HG03064 (cell line): Measurements from ENCODE around the gene SERP2.

Experiments
- ATAC-seq: cut with Tn5 transposase; IDR thresholded peaks from one replicate; pipeline ENCODE4 v1.9.1; 2021; ENCODE audit warnings: low read depth; ENCODE audit not compliant: unreplicated experiment

SERP2 gene

DNA sequence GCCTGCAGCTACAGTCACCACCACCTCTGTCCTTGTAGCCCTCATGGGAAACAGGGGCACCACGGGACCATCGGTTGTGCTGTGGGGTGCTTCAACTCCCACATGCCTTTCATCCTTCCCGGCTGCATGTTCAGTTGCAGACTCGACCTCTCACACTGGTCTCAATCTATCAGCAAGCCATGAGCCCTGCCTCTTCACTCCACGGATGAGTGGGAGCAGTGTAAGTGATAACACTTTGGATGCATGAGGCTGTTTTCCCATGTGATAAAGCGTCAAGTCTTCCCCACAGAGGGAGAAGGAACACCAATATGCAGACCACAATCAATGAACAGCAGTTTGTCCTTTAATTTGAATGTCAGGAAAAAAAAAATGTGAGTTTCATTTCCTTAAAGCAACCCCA is 12.2 kb downstream of the SERP2 start:
- ATAC-seq = no peak

DNA sequence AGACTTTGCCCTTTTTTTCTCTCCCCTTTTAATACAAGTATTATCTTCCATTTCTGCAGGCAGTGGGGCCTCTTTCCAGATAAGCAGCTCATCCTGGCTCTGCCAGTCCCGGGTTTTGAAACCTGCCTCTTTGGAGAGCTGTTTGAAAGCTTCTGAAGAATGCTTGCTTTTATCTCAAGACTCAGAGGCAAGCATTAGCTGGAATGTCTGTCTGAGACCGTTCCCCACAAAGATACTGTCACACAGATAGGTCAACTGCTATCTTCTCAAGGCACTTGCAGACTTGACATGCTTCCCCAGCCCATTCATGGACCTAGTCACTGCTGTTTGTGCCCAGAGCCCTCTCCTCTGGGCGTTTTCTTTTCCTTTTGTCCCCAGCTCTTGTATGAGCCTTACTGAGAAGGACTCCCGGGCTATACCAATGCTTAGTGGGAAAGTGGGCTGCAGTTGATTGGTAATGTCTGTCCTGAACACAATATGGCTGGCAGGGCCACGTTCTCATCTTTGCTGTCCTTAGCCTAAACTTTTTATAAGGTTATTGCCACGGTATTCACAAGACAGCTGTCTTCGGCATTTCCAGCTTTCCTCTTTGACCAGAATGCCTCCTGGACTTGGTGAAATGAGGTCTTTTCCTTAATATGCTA is 13.4 kb downstream of the SERP2 start:
- ATAC-seq = no peak

DNA sequence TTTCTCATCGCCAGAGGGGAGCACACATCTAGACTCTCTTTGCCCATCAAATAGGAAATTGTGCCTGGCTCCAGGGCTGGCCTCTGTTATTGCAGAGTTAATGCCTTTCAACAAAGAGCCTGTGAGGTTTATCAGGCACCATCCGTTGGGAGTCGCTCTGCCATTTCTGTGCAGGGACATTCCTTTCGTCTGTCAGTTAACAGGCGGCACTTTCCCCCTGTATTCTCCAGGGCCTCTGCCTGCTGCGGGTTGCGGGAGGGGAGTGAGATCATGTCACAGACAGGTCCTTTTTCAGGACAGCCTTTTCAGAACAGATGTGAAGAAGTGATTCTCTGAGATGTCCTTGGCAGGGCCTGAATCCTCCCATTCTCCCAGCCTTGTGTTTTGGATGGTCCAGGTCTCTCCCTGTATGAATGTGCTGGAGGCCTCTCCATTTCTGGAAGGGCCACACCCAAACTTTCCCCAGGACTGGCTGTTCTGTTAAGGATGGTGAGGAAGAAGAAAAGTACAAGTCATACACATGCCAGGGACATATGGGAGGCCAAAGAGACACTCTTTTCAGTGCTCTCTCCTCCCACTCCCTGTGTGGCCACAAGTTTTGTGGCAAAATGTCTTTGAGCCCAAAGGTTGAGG is 14.9 kb downstream of the SERP2 start:
- no peak for ATAC-seq

DNA sequence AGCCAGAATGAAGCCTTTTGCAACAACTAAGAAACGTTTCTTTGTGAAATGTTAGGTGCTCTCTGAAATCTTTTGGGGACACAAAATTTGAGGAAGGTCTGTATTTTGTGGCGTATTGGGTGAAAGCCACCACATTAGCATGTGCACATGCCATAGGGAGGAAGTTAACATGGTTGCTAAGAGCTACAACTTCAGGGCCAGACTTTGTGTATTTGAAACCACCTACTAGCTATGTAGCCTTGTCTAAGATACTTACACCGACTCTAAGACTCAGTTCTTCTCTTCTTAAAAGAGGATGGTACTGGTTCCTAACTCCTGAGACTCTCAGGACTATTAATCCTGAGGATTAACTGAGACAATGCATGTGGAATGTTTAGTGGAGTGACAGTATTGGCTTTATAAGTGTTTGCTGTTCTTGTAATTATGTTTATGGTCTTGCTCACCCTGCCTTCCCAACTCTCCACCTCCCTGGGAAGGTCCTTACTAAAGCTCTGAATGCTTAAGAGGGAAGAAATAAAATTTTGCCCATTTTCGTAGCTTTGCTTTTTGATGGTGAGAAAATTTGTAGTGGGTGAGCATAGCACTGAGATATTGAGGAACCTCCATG is 15.5 kb downstream of the SERP2 start:
- ATAC-seq = no peak

DNA sequence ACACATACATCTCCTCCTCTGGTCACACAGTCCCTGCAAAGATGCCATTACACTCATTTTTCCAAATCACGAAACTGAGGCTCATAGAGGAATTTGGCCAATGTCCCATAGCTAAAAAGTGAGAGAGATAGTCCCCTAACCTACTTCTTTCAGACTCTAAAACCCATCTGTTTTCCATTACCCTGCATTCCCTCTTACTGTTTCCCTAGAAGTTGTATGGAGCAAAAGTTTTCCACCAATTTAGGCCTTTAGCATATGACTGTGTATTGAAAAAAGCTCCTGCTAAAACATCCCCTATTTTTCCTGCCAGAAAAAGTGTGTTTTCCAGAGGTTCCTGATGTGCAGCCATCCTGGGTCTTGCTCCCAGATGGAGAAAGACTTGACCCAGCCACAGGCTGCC is 16.3 kb downstream of the SERP2 start:
- no peak for ATAC-seq

DNA sequence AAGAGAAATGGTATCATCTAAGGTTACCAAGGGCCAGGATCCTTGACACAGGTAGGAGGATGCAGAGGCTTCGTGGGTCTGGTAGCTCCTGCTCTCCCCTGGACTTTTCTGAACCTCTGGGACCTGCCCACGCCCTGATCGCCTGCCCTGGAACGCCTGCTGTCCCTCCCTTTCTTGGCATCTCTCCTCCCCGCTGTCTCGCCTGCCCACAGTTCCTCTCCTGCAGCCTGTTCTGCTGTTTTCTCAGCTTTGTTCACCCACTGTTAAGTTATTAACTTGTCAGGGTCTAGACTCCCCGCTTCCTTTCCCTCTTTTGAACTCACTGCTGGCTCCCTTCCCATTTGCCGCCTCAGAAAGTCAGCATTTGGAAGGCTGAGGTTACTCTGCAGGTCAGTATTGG is 19.8 kb downstream of the SERP2 start:
- no peak for ATAC-seq

DNA sequence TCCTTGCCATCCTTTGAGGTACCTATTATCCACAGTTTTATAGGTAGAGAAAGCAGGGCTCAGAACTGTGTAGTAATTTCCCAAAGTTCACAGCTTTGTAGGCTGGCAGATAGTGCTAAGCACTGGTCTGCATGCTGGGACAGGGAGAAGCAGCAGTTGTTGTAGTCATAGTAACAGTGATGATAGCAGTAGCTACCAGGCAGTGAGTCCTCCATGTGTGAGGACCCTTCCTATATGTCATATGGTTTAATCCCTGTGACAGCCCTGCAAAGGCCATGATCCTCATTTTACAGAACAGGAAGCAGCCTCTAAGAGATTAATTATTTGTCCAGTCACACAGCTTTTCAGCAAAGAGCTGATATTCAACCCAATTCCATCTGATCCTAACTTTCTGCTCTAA is 21.0 kb downstream of the SERP2 start:
- no peak for ATAC-seq

DNA sequence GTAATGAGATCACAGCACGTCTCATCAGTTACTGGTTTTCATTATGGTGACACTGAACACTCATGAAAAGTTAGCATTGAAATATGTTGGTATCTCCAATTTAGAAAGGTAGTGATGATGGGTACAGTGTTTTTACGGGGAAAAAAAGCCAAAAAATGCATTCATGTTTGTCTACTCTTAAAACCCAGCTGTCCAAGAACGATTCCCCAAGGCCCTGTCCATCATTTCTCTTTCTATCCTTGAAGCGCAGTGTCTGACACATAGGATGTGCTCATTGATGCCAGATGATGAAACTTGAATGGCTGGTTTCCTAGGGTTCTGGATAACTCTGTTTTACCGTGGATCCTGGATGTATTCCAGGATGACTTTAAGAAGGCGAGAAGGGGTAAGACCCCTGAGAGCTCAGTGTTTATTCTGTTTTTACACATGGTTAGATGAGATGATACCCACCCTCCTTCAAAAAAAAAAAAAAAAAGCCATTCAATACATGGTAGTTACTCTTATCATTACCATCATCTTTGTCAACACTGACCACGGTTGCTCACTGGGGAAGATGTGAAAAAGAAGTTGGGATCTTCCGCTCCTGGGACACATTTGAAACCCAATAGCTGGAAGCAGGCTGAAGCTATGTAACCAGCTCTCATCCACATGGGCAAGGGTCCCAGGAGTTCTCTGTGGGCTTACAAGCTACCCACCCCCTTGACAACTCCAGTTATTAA is 22.5 kb downstream of the SERP2 start:
- no peak for ATAC-seq

DNA sequence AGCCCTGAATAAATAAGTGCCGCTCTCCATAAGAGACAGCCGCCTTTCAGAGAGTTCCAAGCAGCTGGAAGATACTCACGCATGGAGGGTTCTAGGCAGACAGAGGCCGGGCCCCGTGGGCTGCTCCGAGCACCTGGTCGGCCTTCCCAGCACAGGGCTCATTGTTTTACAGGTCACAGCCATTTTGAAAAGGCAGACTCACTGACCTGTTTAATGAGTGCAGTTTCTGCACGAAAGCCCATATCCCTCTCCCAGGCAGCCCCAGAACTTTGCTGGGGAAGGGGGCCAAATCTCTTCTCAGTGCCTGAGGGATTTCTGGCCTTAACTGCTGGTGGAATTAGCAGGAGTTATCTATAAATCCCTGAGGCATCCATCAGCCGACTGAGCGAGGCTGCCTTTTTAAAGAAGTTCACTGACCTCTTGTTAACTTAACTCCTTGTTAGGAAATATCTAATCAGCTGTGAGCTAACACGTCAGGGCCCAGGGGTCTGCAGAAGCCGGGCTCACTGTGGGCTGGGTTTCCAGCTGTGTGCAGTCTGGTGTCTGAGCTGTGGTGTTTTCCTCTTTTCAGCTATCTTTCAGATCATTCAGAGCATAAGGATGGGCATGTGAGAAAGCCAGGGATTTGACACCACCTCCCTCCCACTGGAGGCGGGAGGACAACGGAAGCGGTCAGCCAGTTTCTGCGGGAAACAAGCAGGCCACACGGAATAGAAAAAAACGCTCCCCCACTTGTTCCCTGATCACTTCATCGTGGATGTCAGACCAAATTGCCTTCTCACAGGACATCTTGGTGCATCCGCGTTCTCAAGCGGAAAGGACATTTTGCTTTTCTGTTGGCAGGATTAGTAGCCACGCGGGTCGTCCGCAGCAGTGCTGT is 23.3 kb downstream of the SERP2 start:
- no peak for ATAC-seq

DNA sequence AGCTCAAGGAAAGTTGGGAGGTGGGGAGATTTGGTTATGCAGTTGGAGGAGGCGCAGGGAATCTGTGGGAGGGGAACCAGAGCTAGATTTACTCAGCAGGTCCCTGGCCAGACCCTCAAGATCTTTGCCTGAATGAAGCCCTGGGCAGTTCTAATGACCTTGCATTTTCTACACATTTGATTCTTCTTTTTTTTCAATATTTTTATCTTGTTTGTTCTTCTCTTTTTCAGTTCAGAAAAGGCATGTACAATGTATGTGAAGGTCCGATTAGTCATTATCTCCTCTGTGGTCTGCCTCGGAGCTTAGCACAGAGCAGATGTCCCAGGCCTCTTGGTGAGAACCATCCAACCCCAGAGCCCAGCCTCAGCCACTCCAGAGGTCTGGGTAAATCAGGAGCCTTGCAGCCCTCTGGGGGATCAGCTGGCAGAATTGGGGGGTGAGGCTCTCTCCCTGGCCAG is 24.2 kb downstream of the SERP2 start:
- ATAC-seq = no peak

DNA sequence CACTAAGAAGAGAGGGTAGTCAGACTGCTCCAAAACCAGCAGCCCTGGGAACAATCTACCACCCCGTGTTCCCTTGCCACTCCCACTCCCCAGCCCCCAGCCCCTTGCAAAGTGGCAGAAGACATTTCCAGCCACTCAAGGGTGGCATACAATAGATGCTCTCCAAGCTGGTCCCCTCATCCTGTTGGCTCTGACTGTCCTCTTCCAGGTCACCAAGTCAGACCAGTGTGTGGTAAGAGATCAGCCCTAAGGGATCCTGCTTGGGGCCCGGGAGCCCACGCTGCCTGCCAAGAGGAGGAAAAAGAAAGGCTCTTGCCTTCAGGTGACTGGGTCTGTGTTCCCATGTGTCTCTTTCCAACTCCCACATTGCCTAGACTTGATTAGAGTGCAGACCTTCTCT is 25.0 kb downstream of the SERP2 start:
- no peak for ATAC-seq

DNA sequence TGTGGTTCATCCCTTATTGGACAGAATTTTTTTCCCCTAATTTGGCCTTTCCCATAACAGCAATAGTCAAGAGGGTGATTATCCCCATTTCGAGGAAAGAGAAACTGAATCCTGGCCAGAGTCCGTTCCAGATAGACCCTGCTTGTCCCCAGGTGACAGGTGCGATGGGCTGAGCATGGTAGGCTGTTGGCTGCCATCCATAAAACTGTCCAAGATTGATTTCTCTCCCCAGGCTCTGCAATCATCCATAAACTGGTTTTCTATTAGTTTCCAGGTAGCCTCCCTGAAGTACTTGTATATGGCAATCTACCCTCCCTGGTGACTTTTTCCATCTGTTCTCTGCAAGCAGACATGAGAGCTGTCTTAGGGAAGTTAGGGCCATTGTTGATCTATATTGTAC is 25.4 kb downstream of the SERP2 start:
- no peak for ATAC-seq

DNA sequence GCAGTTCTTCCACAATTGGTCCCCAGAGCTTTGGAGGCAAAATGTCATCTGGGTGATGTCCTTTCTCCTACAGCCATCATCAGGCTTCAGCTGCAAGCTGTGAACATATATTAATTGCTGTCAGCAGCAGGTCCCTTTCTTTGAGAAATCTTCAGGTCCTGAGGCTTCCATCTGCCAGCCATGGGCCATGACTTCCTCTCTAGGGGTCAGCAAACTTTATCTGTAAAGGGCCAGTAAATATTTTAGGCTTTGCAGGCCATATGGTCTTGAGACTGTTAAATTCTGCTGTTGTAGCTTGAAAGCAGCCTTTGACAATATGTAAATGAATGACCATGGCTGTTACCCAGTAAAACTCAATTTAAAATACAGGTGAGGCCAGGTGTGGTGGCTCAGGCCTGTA is 27.1 kb downstream of the SERP2 start:
- no peak for ATAC-seq

DNA sequence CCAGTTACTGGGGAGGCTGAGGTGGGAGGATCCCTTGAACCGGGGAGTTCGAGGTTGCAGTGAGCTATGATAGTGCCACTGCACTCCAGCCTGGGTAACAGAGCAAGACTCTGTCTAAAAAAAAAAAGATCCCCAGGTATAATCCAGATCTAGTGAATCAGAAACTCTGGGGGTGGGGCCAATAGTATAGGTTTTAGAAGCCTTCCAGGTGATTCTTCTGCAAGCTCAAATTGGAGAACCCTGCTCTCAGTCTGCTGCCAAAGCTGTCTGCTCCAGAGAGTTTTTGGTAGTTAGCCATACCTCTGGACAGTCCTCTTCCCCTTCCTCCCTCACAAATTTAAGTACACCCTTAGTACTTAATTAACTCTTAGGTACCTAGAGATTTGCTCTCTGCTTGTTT is 28.0 kb downstream of the SERP2 start:
- no peak for ATAC-seq

DNA sequence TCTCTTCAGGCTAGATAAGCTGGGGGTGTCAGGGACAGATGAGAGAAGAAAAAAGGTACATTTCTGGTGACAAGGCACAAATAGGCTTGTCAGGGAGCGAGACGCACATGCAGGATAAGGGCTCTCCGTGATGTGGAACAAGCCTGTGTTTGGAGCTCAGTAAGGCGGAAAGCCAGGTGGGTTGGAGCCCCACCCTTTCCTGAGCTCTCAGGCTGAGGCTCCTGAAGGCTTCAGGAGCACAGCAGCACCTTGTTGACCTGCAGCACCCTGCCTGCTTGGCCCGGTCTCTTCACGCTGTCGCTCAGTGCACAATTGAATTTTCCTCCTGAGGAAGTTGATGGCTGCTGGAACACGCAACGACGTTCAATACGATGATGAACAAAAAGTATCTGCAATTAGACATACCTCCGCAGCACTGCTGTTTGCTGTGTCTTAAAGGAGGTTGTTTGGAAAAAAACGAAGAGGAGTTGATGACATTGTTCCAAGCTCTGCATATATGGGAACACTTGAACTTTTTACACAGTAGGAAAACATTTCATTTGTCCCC is 29.3 kb downstream of the SERP2 start:
- no peak for ATAC-seq

DNA sequence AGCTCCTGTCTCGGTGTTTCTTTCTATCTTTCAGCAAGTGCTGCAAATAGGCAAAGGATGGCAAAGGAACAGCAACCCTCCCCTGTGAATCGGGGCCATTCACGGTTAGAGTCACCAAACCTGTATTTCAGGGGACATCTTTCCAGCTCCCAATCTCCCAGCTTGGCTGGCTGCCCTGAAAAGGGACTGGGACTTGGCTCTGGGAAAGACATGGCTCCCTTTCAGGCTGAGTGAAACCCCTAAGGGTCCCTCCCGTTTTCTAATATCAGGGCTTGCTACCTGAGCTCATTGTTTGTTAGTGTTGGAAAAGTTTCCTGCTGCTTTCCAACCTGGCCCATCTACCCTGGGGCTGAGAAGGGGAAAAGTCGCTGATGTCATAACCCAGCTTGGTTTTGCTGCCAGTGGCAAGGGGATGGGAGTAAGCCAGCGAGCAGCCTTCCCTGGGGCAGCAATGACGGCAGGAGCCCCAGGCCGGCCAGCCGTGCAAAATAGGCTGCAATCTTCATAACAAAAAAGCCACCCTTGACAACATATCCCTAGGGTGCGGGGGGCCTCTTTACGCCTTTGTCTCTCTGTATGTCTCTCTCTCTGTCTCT is 29.9 kb downstream of the SERP2 start:
- no peak for ATAC-seq

DNA sequence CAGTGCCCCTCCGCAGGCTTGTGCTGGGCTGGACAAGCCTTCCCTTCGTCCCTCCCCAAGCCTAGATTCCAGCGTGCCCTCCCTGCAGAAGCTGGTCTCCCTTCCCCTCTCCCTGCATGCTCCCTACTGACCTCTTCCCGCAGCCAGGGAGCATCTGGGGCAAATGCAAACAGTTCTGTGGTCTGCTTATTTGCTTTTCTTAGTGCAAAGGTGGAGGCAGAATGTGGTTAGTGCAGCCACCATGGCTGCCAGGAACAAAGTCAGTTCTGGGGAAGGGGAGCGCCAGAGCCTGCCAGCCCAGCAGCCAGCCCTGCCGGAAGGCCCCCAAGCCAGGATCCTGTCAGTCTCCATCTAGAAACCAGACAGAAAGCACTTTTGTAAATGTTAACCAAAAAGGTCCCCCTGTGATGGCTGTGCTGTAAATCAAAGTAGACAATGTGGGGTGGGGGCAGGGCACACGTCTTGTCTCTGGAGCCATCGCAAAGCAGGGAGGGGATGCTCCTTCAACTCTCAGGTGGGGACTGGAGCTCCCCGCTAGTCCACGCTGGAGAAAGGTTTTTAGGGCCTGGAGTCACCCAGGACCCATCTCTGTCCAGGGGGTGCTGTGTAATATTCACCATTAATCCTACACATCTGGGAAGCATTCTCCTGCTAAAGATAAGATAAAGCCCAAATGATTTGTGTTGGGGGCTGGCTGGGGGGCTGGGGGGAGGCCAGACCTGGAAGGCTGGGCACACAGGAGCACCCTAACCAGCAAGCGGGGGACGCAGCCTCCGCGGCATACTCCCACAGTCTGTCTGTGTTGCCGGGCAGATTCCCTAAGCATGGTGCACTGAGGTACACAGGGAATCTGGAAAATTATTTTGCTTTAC is 30.9 kb downstream of the SERP2 start:
- ATAC-seq = no peak

DNA sequence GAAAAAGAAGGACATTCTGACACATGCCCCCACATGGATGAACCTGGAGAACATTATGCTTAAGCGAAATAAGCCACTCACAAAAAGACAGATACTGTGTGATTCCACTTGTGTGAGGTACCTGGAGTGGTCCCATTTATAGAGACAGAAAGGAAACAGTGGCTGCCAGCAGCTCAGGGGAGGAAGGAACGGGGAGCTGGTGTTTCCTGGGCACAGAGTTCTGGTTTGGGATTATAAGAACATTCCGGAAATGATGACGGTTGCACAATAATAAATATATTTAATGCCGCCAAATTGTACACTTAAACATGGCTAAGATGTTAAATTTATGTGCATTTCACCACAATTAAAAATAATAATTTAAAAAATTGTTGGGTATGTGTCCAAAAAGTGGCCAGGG is 33.0 kb downstream of the SERP2 start:
- no peak for ATAC-seq

DNA sequence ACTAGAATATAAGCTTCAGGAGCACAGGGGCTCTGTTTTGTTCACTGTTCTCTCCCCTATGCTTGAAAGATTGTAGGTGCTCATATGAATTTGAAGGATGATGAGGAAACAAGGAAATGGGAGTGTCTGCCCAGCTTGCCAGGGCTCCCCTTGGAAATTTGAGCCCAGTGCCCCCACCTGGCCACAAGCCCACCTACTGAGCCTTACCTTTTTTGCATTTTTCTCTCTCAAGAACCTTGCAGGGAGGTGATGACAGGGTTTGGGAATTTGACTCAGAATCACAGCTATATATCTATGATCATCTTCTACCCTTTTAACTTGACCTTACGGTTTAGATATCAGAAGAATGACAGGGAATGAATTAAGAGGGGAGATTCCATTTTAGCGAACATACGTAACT is 33.8 kb downstream of the SERP2 start:
- no peak for ATAC-seq
